ENCODE measurements around the gene TRIM33.
A peak's percentile ranks its signal among the peaks of the same experiment; 100 is the strongest.
"Not testable (repeated sequence)": the region's sequence is repeated elsewhere in the genome, so short reads cannot be mapped to it uniquely, and the experiment has no call there.

Gene TRIM33

GRCh38 chr1:114387010-114387360 is 124.0 kb downstream of the TRIM33 start:
- H3K27me3 Mint-ChIP-seq = no peaks in the 10 kb centered on the region
- H3K36me3 Mint-ChIP-seq (ENCODE audit: low read depth) = peaks cover 25% of the 10 kb centered on the region
- no peak for DNase-seq
- peaks cover 11% of the 10 kb centered on the region for H3K4me1 Mint-ChIP-seq (ENCODE audit: low read depth)
- no peak overlapping the region for H3K4me3 Mint-ChIP-seq
- H3K9me3 Mint-ChIP-seq = peaks cover 49% of the 10 kb centered on the region
- no peak overlapping the region for H3K27ac Mint-ChIP-seq

GRCh38 chr1:114386129-114387009 is 124.6 kb downstream of the TRIM33 start:
- no peaks in the 10 kb centered on the region for H3K27me3 Mint-ChIP-seq

GRCh38 chr1:114384922-114385321 is 126.1 kb downstream of the TRIM33 start:
- Mint-ChIP-seq H3K4me3 (no peak overlapping the region), H3K4me1 (ENCODE audit: low read depth) (no peaks in the 10 kb centered on the region), H3K9me3 (peaks cover 46% of the 10 kb centered on the region), H3K36me3 (ENCODE audit: low read depth) (peaks cover 6% of the 10 kb centered on the region), H3K27ac (no peak overlapping the region), H3K27me3 (no peaks in the 10 kb centered on the region)
- no peak for DNase-seq

More at GRCh38 chr1:114386129-114387009, 124.6 kb downstream of the TRIM33 start:
- Mint-ChIP-seq H3K4me3 (no peak overlapping the region), H3K9me3 (peaks cover 49% of the 10 kb centered on the region), H3K4me1 (ENCODE audit: low read depth) (peaks cover 7% of the 10 kb centered on the region), H3K36me3 (ENCODE audit: low read depth) (peaks cover 19% of the 10 kb centered on the region), H3K27ac (no peak overlapping the region)
- DNase-seq = no peak

GRCh38 chr1:114379987-114380386 is 131.0 kb downstream of the TRIM33 start:
- Mint-ChIP-seq H3K36me3 (ENCODE audit: low read depth) (peaks cover 4% of the 10 kb centered on the region), H3K27me3 (no peaks in the 10 kb centered on the region), H3K27ac (no peak overlapping the region), H3K9me3 (peaks cover 43% of the 10 kb centered on the region), H3K4me3 (no peak overlapping the region), H3K4me1 (ENCODE audit: low read depth) (no peaks in the 10 kb centered on the region)
- no peak for DNase-seq

- H3K27ac Mint-ChIP-seq = no peak overlapping the region
- no peak for DNase-seq
- H3K4me1 Mint-ChIP-seq (ENCODE audit: low read depth) = no peaks in the 10 kb centered on the region
- H3K36me3 Mint-ChIP-seq (ENCODE audit: low read depth) = peaks cover 4% of the 10 kb centered on the region
- peaks cover 41% of the 10 kb centered on the region for H3K9me3 Mint-ChIP-seq
- H3K4me3 Mint-ChIP-seq = no peak overlapping the region
- H3K27me3 Mint-ChIP-seq = no peaks in the 10 kb centered on the region
Observed at GRCh38 chr1:114379358-114379757, 131.6 kb downstream of the TRIM33 start.

- H3K4me3 Mint-ChIP-seq = no peak overlapping the region
- DNase-seq = no peak
- no peaks in the 10 kb centered on the region for H3K27me3 Mint-ChIP-seq
- peaks cover 39% of the 10 kb centered on the region for H3K9me3 Mint-ChIP-seq
- peaks cover 11% of the 10 kb centered on the region for H3K36me3 Mint-ChIP-seq (ENCODE audit: low read depth)
- H3K27ac Mint-ChIP-seq = no peak overlapping the region
- H3K4me1 Mint-ChIP-seq (ENCODE audit: low read depth) = no peaks in the 10 kb centered on the region
Observed at GRCh38 chr1:114377356-114377755, 133.6 kb downstream of the TRIM33 start.

- no peak overlapping the region for H3K27ac Mint-ChIP-seq
- no peaks in the 10 kb centered on the region for H3K4me1 Mint-ChIP-seq (ENCODE audit: low read depth)
- H3K36me3 Mint-ChIP-seq (ENCODE audit: low read depth) = peaks cover 8% of the 10 kb centered on the region
- H3K9me3 Mint-ChIP-seq = peaks cover 10% of the 10 kb centered on the region
- DNase-seq = no peak
- H3K4me3 Mint-ChIP-seq = no peak overlapping the region
- H3K27me3 Mint-ChIP-seq = no peaks in the 10 kb centered on the region
Observed at GRCh38 chr1:114369930-114370329, 141.1 kb downstream of the TRIM33 start.

- H3K36me3 Mint-ChIP-seq (ENCODE audit: low read depth); H3K27ac Mint-ChIP-seq; H3K27me3 Mint-ChIP-seq; H3K4me1 Mint-ChIP-seq (ENCODE audit: low read depth); DNase-seq; H3K4me3 Mint-ChIP-seq; H3K9me3 Mint-ChIP-seq: not testable (repeated sequence)
Observed at GRCh38 chr1:114369266-114369919, 141.6 kb downstream of the TRIM33 start.

- Mint-ChIP-seq H3K4me1 (ENCODE audit: low read depth) (no peaks in the 10 kb centered on the region), H3K9me3 (peaks cover 5% of the 10 kb centered on the region), H3K36me3 (ENCODE audit: low read depth) (peaks cover 3% of the 10 kb centered on the region), H3K4me3 (no peak overlapping the region), H3K27ac (no peak overlapping the region), H3K27me3 (no peaks in the 10 kb centered on the region)
- no peak for DNase-seq
Observed at GRCh38 chr1:114368560-114369255, 142.3 kb downstream of the TRIM33 start.

GRCh38 chr1:114367810-114368209 is 143.2 kb downstream of the TRIM33 start:
- Mint-ChIP-seq H3K4me3 (no peak overlapping the region), H3K27me3 (no peaks in the 10 kb centered on the region), H3K9me3 (peaks cover 6% of the 10 kb centered on the region), H3K36me3 (ENCODE audit: low read depth) (no peaks in the 10 kb centered on the region), H3K4me1 (ENCODE audit: low read depth) (no peaks in the 10 kb centered on the region), H3K27ac (no peak overlapping the region)
- DNase-seq = no peak

- H3K27ac Mint-ChIP-seq; DNase-seq; H3K4me3 Mint-ChIP-seq; H3K4me1 Mint-ChIP-seq (ENCODE audit: low read depth); H3K9me3 Mint-ChIP-seq; H3K36me3 Mint-ChIP-seq (ENCODE audit: low read depth); H3K27me3 Mint-ChIP-seq: not testable (repeated sequence)
Observed at GRCh38 chr1:114363230-114363629, 147.8 kb downstream of the TRIM33 start.

GRCh38 chr1:114359791-114360190 is 151.2 kb downstream of the TRIM33 start:
- H3K4me3 Mint-ChIP-seq = no peak overlapping the region
- no peaks in the 10 kb centered on the region for H3K36me3 Mint-ChIP-seq (ENCODE audit: low read depth)
- H3K27ac Mint-ChIP-seq = no peak overlapping the region
- no peaks in the 10 kb centered on the region for H3K27me3 Mint-ChIP-seq
- DNase-seq = no peak
- peaks cover 6% of the 10 kb centered on the region for H3K9me3 Mint-ChIP-seq
- no peaks in the 10 kb centered on the region for H3K4me1 Mint-ChIP-seq (ENCODE audit: low read depth)

GRCh38 chr1:114355240-114355639 is 155.8 kb downstream of the TRIM33 start:
- Mint-ChIP-seq H3K4me3 (no peak overlapping the region), H3K9me3 (no peaks in the 10 kb centered on the region), H3K27ac (no peak overlapping the region), H3K4me1 (ENCODE audit: low read depth) (peaks cover 15% of the 10 kb centered on the region), H3K27me3 (no peaks in the 10 kb centered on the region), H3K36me3 (ENCODE audit: low read depth) (no peaks in the 10 kb centered on the region)
- DNase-seq = no peak

- Mint-ChIP-seq H3K4me1 (ENCODE audit: low read depth) (peaks cover 15% of the 10 kb centered on the region), H3K36me3 (ENCODE audit: low read depth) (no peaks in the 10 kb centered on the region), H3K27ac (peak overlapping the region; percentile 52), H3K27me3 (no peaks in the 10 kb centered on the region), H3K4me3 (no peak overlapping the region), H3K9me3 (no peaks in the 10 kb centered on the region)
- no peak for DNase-seq
Observed at GRCh38 chr1:114353262-114353661, 157.7 kb downstream of the TRIM33 start.

GRCh38 chr1:114352797-114353196 is 158.2 kb downstream of the TRIM33 start:
- no peaks in the 10 kb centered on the region for H3K27me3 Mint-ChIP-seq
- H3K36me3 Mint-ChIP-seq (ENCODE audit: low read depth) = no peaks in the 10 kb centered on the region
- no peak overlapping the region for H3K4me3 Mint-ChIP-seq
- H3K27ac Mint-ChIP-seq = peak overlapping the region; percentile 52
- H3K4me1 Mint-ChIP-seq (ENCODE audit: low read depth) = peaks cover 15% of the 10 kb centered on the region
- H3K9me3 Mint-ChIP-seq = no peaks in the 10 kb centered on the region
- DNase-seq = no peak

Measured in activated T-cell treated with anti-CD3 and anti-CD28 coated beads, Interleukin-2, amount 50 U/mL, for 24 hours (primary cell).